ENCODE measurements around the gene BMF. TPM values are rescaled to one million over a fixed set of nuclear protein-coding genes. Genes with fewer than 3 reads are reported as not detected.

Gene BMF
- total RNA-seq, 2 donors from 2014 or later: 4.3 to 16.1 TPM

- H3K4me3 ChIP-seq: no peak overlapping the region
- H3K36me3 ChIP-seq (replicated peaks in 1 of 2; ENCODE audit: insufficient read depth in 1 of 2, low read depth in 2 of 2): no peaks in the 10 kb centered on the region
- no peak for TF ChIP-seq CTCF (IDR thresholded peaks at IDR 0.05)
- TF ChIP-seq POLR2A (IDR thresholded peaks at IDR 0.05): no peak
- no peak overlapping the region for H3K27ac ChIP-seq
- ATAC-seq (no peak), DNase-seq (no peak)
- H3K9me3 ChIP-seq: no peaks in the 10 kb centered on the region
- intact Hi-C loops (cut with DNase I): no loop called here
- H3K27me3 ChIP-seq: no peaks in the 10 kb centered on the region
- H3K4me1 ChIP-seq: peaks cover 21% of the 10 kb centered on the region
- WGBS, 2 donors: 79 to 81% methylated on average over 23 to 24 of the region's 24 CpGs
Observed at GRCh38 chr15:40112789-40113188, 4.1 kb upstream of the BMF start.

- no peaks in the 10 kb centered on the region for H3K36me3 ChIP-seq (replicated peaks in 1 of 2; ENCODE audit: insufficient read depth in 1 of 2, low read depth in 2 of 2)
- no peaks in the 10 kb centered on the region for H3K27me3 ChIP-seq
- intact Hi-C loops (cut with DNase I): no loop called here
- no peak for ATAC-seq
- no peak overlapping the region for H3K4me3 ChIP-seq
- peaks cover 30% of the 10 kb centered on the region for H3K4me1 ChIP-seq
- WGBS, 2 donors: 77 to 91% methylated on average over 2 of the region's 2 CpGs
- no peak overlapping the region for H3K27ac ChIP-seq
- TF ChIP-seq CTCF (IDR thresholded peaks at IDR 0.05): no peak
- TF ChIP-seq POLR2A (IDR thresholded peaks at IDR 0.05): no peak
- no peaks in the 10 kb centered on the region for H3K9me3 ChIP-seq
- no peak for DNase-seq
Observed at GRCh38 chr15:40111888-40112287, 3.2 kb upstream of the BMF start.

- no peak for ATAC-seq
- TF ChIP-seq CTCF (IDR thresholded peaks at IDR 0.05) (no peak), POLR2A (IDR thresholded peaks at IDR 0.05) (no peak)
Observed at GRCh38 chr15:40110866-40111550, 2.3 kb upstream of the BMF start.

GRCh38 chr15:40108061-40108854, 421 bp downstream of the BMF start:
- intact Hi-C loops (cut with DNase I): no loop called here
- DNase-seq (peak; percentile 72 to 85 (median 76)), ATAC-seq (peak; percentile 4)
- peaks cover 59% of the 10 kb centered on the region for H3K4me1 ChIP-seq
- no peaks in the 10 kb centered on the region for H3K27me3 ChIP-seq
- peak overlapping the region; percentile 84 to 97 (median 93) for H3K27ac ChIP-seq
- no peaks in the 10 kb centered on the region for H3K36me3 ChIP-seq (replicated peaks in 1 of 2; ENCODE audit: insufficient read depth in 1 of 2, low read depth in 2 of 2)
- 0 to 2% methylated on average over 19 to 46 of the region's 47 CpGs for WGBS, 2 donors
- no peaks in the 10 kb centered on the region for H3K9me3 ChIP-seq
- TF ChIP-seq POLR2A (IDR thresholded peaks at IDR 0.05): peak in 2 of 3 donors; percentile 59 to 86
- no peak for TF ChIP-seq CTCF (IDR thresholded peaks at IDR 0.05)
- peak overlapping the region; percentile 5 to 46 for H3K4me3 ChIP-seq

More at GRCh38 chr15:40110866-40111550, 2.3 kb upstream of the BMF start:
- Histone ChIP-seq H3K4me1 (peaks cover 38% of the 10 kb centered on the region), H3K4me3 (no peak overlapping the region), H3K27ac (no peak overlapping the region), H3K36me3 (replicated peaks in 1 of 2; ENCODE audit: insufficient read depth in 1 of 2, low read depth in 2 of 2) (no peaks in the 10 kb centered on the region), H3K9me3 (no peaks in the 10 kb centered on the region), H3K27me3 (no peaks in the 10 kb centered on the region)
- intact Hi-C loops (cut with DNase I): no loop called here
- DNase-seq: no peak
- 80 to 85% methylated on average over 8 to 9 of the region's 9 CpGs for WGBS, 2 donors

All from body of pancreas (tissue), 4 donors.